Stimulated activated CD4-positive, alpha-beta T cell treated with anti-CD3 and anti-CD28 coated beads, Interleukin-15, amount 100 ng/mL, for 48 hours (primary cell): ENCODE measurements around the gene GOT1.

ENCODE experiments used
- DNase-seq, 2 donors: peaks; one replicate each; pipeline ENCODE4 v3.0.0-alpha.2; 2020; ENCODE audit warnings: low read depth in 2 of 2

Gene GOT1

GRCh38 chr10:99395750-99396445 lies 34.5 kb downstream of the GOT1 start:
- no peak for DNase-seq

GRCh38 chr10:99394761-99395386 lies 35.5 kb downstream of the GOT1 start:
- DNase-seq = no peak

GRCh38 chr10:99394256-99394655 lies 36.2 kb downstream of the GOT1 start:
- DNase-seq = no peak

GRCh38 chr10:99393683-99394082 lies 36.7 kb downstream of the GOT1 start:
- no peak for DNase-seq

- no peak for DNase-seq
Measured at GRCh38 chr10:99393036-99393435, 37.4 kb downstream of the GOT1 start.

GRCh38 chr10:99391346-99391745 lies 39.1 kb downstream of the GOT1 start:
- no peak for DNase-seq

- DNase-seq = no peak
Measured at GRCh38 chr10:99389729-99390480, 40.5 kb downstream of the GOT1 start.

- DNase-seq = no peak
Measured at GRCh38 chr10:99387541-99387940, 42.9 kb downstream of the GOT1 start.

GRCh38 chr10:99387071-99387470 lies 43.4 kb downstream of the GOT1 start:
- no peak for DNase-seq

GRCh38 chr10:99382176-99382575 lies 48.2 kb downstream of the GOT1 start:
- no peak for DNase-seq

- no peak for DNase-seq
Measured at GRCh38 chr10:99375426-99375825, 55.0 kb downstream of the GOT1 start.

GRCh38 chr10:99374972-99375371 lies 55.5 kb downstream of the GOT1 start:
- no peak for DNase-seq

GRCh38 chr10:99374526-99374925 lies 55.9 kb downstream of the GOT1 start:
- DNase-seq = no peak

- no peak for DNase-seq
Measured at GRCh38 chr10:99372546-99373271, 57.7 kb downstream of the GOT1 start.

GRCh38 chr10:99370993-99371392 lies 59.4 kb downstream of the GOT1 start:
- no peak for DNase-seq

GRCh38 chr10:99369551-99369950 lies 60.9 kb downstream of the GOT1 start:
- DNase-seq = no peak

GRCh38 chr10:99369126-99369525 lies 61.3 kb downstream of the GOT1 start:
- no peak for DNase-seq

- no peak for DNase-seq
Measured at GRCh38 chr10:99368646-99369045, 61.8 kb downstream of the GOT1 start.

- no peak for DNase-seq
Measured at GRCh38 chr10:99366666-99367065, 63.8 kb downstream of the GOT1 start.

- DNase-seq = no peak
Measured at GRCh38 chr10:99365736-99366135, 64.7 kb downstream of the GOT1 start.

- no peak for DNase-seq
Measured at GRCh38 chr10:99365311-99365710, 65.1 kb downstream of the GOT1 start.

GRCh38 chr10:99364125-99364524 lies 66.3 kb downstream of the GOT1 start:
- DNase-seq = no peak
